H1 (cell line): ENCODE data around the gene GSG1L. TPM values are rescaled to one million over a fixed set of nuclear protein-coding genes. Genes with fewer than 3 reads are reported as not detected.

ENCODE experiments used
- CTCF ChIA-PET: fragments of 300-600 bp; sonication (Branson Sonifier 250); formaldehyde crosslinking; loops from one replicate; lab custom pipeline; 2021; ENCODE audit not compliant: partially characterized antibody; lab: Charles Lee
- POLR2A ChIA-PET: fragments of 300-600 bp; sonication (Branson Sonifier 250); formaldehyde crosslinking; loops from one replicate; lab custom pipeline; 2021; ENCODE audit warnings: inconsistent platforms; ENCODE audit not compliant: partially characterized antibody; lab: Charles Lee
- DNase-seq, 2 experiments: peaks; one replicate each; pipeline versions ENCODE4 v3.0.0 to v3.0.0-alpha.2; 2010 to 2022; ENCODE audit warnings: low spot score in 2 of 2, low read depth in 1 of 2, mixed read lengths in 1 of 2
- FAIRE-seq: peaks from 2 replicates; lab custom pipeline; 2011; peaks lifted over from hg19 to GRCh38; lab: Jason Lieb, UNC
- H2AFZ ChIP-seq: 2 replicates; pipeline ENCODE4 v1.8.1; 2012; ENCODE audit warnings: low read length, inconsistent platforms
- H2AK5ac ChIP-seq: 2 replicates; pipeline ENCODE4 v1.6.1; 2013; ENCODE audit warnings: low read depth, low read length
- H2BK120ac ChIP-seq: replicated peaks from 2 replicates; pipeline ENCODE3; 2013; ENCODE audit warnings: low read depth, low read length, inconsistent platforms
- H2BK12ac ChIP-seq: 2 replicates; pipeline ENCODE4 v1.6.1; 2013; ENCODE audit warnings: low read depth, low read length
- H2BK15ac ChIP-seq: 2 replicates; pipeline ENCODE4 v1.6.1; 2013; ENCODE audit warnings: low read length
- H2BK20ac ChIP-seq: 2 replicates; pipeline ENCODE4 v1.6.1; 2013; ENCODE audit warnings: low read length
- H2BK5ac ChIP-seq: 2 replicates; pipeline ENCODE4 v1.6.1; 2013; ENCODE audit warnings: low read depth, low read length
- H3K14ac ChIP-seq: 2 replicates; pipeline ENCODE4 v1.6.1; 2013; ENCODE audit warnings: inconsistent platforms; ENCODE audit not compliant: insufficient read length
- H3K18ac ChIP-seq: 2 replicates; pipeline ENCODE4 v1.6.1; 2013; ENCODE audit warnings: low read length; ENCODE audit errors: extremely low read depth
- H3K23ac ChIP-seq: 2 replicates; pipeline ENCODE4 v1.6.1; 2013; ENCODE audit warnings: inconsistent platforms; ENCODE audit not compliant: insufficient read length
- H3K23me2 ChIP-seq: 2 replicates; pipeline ENCODE4 v1.6.1; 2013; ENCODE audit warnings: low read depth, low read length
- H3K27ac ChIP-seq: 2 replicates; pipeline ENCODE4 v1.6.1; 2011; ENCODE audit warnings: low read depth, low read length, inconsistent platforms
- H3K27me3 ChIP-seq, 4 experiments: replicated peaks in 1 of 4; 1 replicate in 1 of 4; 2 replicates in 3 of 4; pipeline versions ENCODE4 v1.6.1 to v1.8.1; 2011 to 2013; ENCODE audit warnings: low read length in 3 of 4, mild to moderate bottlenecking in 3 of 4, inconsistent platforms in 2 of 4, mixed read lengths in 2 of 4, moderate library complexity in 1 of 4; ENCODE audit not compliant: control insufficient read depth in 3 of 4, insufficient read depth in 3 of 4; ENCODE audit errors: extremely low read depth in 1 of 4
- H3K36me3 ChIP-seq, 4 experiments: 2 replicates each; pipeline versions ENCODE4 v1.6.1 to v1.8.1; 2011 to 2013; ENCODE audit warnings: mild to moderate bottlenecking in 4 of 4, low read length in 3 of 4, moderate library complexity in 2 of 4, control low read depth in 1 of 4, inconsistent platforms in 1 of 4; ENCODE audit not compliant: insufficient read depth in 4 of 4, control insufficient read depth in 2 of 4
- H3K4ac ChIP-seq: replicated peaks from 2 replicates; pipeline ENCODE3; 2013; ENCODE audit warnings: low read length, low read depth, mixed read lengths, inconsistent platforms; ENCODE audit not compliant: insufficient read length
- H3K4me1 ChIP-seq, 4 experiments: replicated peaks in 1 of 4; 1 replicate in 1 of 4; 2 replicates in 3 of 4; pipeline versions ENCODE4 v1.6.1 to v1.8.1; 2011 to 2013; ENCODE audit warnings: low read length in 3 of 4, inconsistent platforms in 2 of 4, mixed read lengths in 1 of 4; ENCODE audit not compliant: insufficient read depth in 4 of 4, control insufficient read depth in 3 of 4
- H3K4me2 ChIP-seq, 2 experiments: 2 replicates each; pipeline versions ENCODE4 v1.6.1 to v1.8.1; 2011 to 2013; ENCODE audit warnings: low read depth in 2 of 2, low read length in 2 of 2, control low read depth in 1 of 2, inconsistent platforms in 1 of 2, mild to moderate bottlenecking in 1 of 2; ENCODE audit not compliant: insufficient read depth in 1 of 2
- H3K4me3 ChIP-seq, 4 experiments: fragments of 200-600, 300-600 bp in 1 of 4; sonication (generic), shearing (Covaris generic), sonication (Bioruptor Twin) in 1 of 4; 2 replicates each; pipeline versions ENCODE4 v1.5.1 to v1.8.1; 2011 to 2016; ENCODE audit warnings: low read length in 4 of 4, low read depth in 3 of 4, control low read depth in 2 of 4, inconsistent platforms in 2 of 4, mild to moderate bottlenecking in 2 of 4, mixed read lengths in 1 of 4, moderate library complexity in 1 of 4; ENCODE audit not compliant: insufficient read depth in 2 of 4; ENCODE audit errors: extremely low read depth in 1 of 4
- H3K56ac ChIP-seq: replicated peaks from 2 replicates; pipeline ENCODE3; 2013; ENCODE audit warnings: low read depth, mild to moderate bottlenecking, mixed read lengths, low read length, inconsistent platforms; ENCODE audit not compliant: insufficient read length
- H3K79me1 ChIP-seq: 2 replicates; pipeline ENCODE4 v1.6.1; 2013; ENCODE audit warnings: low read depth, low read length, control low read depth
- H3K79me2 ChIP-seq, 2 experiments: 2 replicates each; pipeline versions ENCODE4 v1.6.1 to v1.8.1; 2012 to 2013; ENCODE audit warnings: low read length in 2 of 2, mild to moderate bottlenecking in 2 of 2, inconsistent platforms in 1 of 2; ENCODE audit not compliant: insufficient read depth in 2 of 2, control insufficient read depth in 1 of 2
- H3K9ac ChIP-seq, 4 experiments: replicated peaks in 1 of 4; 1 replicate in 1 of 4; 2 replicates in 3 of 4; pipeline versions ENCODE4 v1.6.1 to v1.8.1; 2011 to 2013; ENCODE audit warnings: low read depth in 3 of 4, low read length in 3 of 4, control low read depth in 2 of 4, mild to moderate bottlenecking in 2 of 4, moderate library complexity in 2 of 4, inconsistent platforms in 1 of 4; ENCODE audit errors: extremely low read depth in 1 of 4
- H3K9me3 ChIP-seq, 2 experiments: 2 replicates each; pipeline versions ENCODE4 v1.6.1 to v1.8.1; 2012 to 2013; ENCODE audit warnings: mild to moderate bottlenecking in 2 of 2, moderate library complexity in 2 of 2, control low read depth in 1 of 2, inconsistent platforms in 1 of 2, low read depth in 1 of 2, low read length in 1 of 2, mixed read lengths in 1 of 2; ENCODE audit not compliant: insufficient read depth in 2 of 2
- H4K20me1 ChIP-seq, 2 experiments: replicated peaks in 1 of 2; 2 replicates each; pipeline versions ENCODE3 to v1.8.1; 2011 to 2013; ENCODE audit warnings: inconsistent platforms in 2 of 2, low read length in 2 of 2, mild to moderate bottlenecking in 1 of 2; ENCODE audit not compliant: insufficient read depth in 2 of 2, control insufficient read depth in 1 of 2
- H4K5ac ChIP-seq: 2 replicates; pipeline ENCODE4 v1.6.1; 2013; ENCODE audit warnings: low read length, low read depth, mixed read lengths, inconsistent platforms; ENCODE audit not compliant: insufficient read length
- H4K8ac ChIP-seq: 2 replicates; pipeline ENCODE4 v1.8.0; 2013; ENCODE audit warnings: mild to moderate bottlenecking, moderate library complexity, low read length, inconsistent platforms; ENCODE audit not compliant: insufficient read depth; ENCODE audit errors: extremely low read depth
- H4K91ac ChIP-seq: replicated peaks from 2 replicates; pipeline ENCODE3; 2013; ENCODE audit warnings: low read length, mixed read lengths, inconsistent platforms; ENCODE audit not compliant: insufficient read length
- KDM1A ChIP-seq: fragments of 200-600, 300-600 bp; sonication (generic); IDR thresholded peaks from 2 replicates; pipeline ENCODE4 v1.7.1; 2016; ENCODE audit warnings: mild to moderate bottlenecking, low read length, borderline replicate concordance
- NRF1 ChIP-seq: IDR thresholded peaks from 2 replicates; pipeline ENCODE4 v1.6.1; 2011; ENCODE audit warnings: mild to moderate bottlenecking, low read depth, low read length, improper control_type of control experiment
- PHF8 ChIP-seq: fragments of 200-600 bp; sonication (generic); conservative IDR thresholded peaks from 2 replicates; pipeline ENCODE4 v1.7.1; 2012; ENCODE audit warnings: low read depth, mild to moderate bottlenecking, inconsistent platforms, low read length, moderate library complexity
- RXRA ChIP-seq: IDR thresholded peaks from 2 replicates; pipeline ENCODE4 v1.6.1; 2011; ENCODE audit warnings: low read depth, mild to moderate bottlenecking, low read length, moderate library complexity; ENCODE audit not compliant: insufficient read depth
- SUZ12 ChIP-seq: fragments of 200-600 bp; sonication (generic); IDR thresholded peaks from 2 replicates; pipeline ENCODE4 v1.6.1; 2012; ENCODE audit warnings: mild to moderate bottlenecking, inconsistent platforms, low read length, moderate library complexity, mixed read lengths
- WGBS, 2 experiments: shearing (Covaris generic) in 1 of 2; methylation state at CpG; one replicate each; pipeline versions ENCODE4 v1.1.6 to v1.1.7; 2013 to 2015; ENCODE audit warnings: low lambda C conversion rate in 2 of 2, mixed read lengths in 2 of 2, inconsistent platforms in 1 of 2, low coverage in 1 of 2, missing lambda C conversion rate in 1 of 2; ENCODE audit not compliant: insufficient replicate concordance in 2 of 2, insufficient coverage in 1 of 2, insufficient read length in 1 of 2; ENCODE audit errors: extremely low coverage in 1 of 2, missing lambda C conversion rate in 1 of 2; 5-methylcytosine and 5-hydroxymethylcytosine counted together
- polyA plus RNA-seq, 7 experiments: library from polyadenylated mRNA; depleted of rRNA in 3 of 7; stranded (reverse) in 5 of 7; unstranded in 2 of 7; fragments of >200 nt in 5 of 7; fragments of 200-250 nt in 2 of 7; gene quantifications; 1 replicate in 5 of 7; 2 replicates in 1 of 7; 4 replicates in 1 of 7; pipeline versions ENCODE4 v1.2.1 to v1.2.3, GENCODE V29; 2011 to 2013; ENCODE audit warnings: missing spikeins in 2 of 7, mixed read lengths in 2 of 7
- total RNA-seq: library from RNA; stranded (reverse); fragmentation: NEBNext Ultra II Directional; extraction: Animal tissue kit (Norgen Biotek cat#: 25700); gene quantifications from 2 replicates; pipeline ENCODE4 v1.2.1, GENCODE V29; 2021

The GSG1L gene
- total and polyA plus RNA-seq, 2 of the 8 experiments (the other 6 are each of a cell fraction or from before 2014, with no cell fraction given): 0.71 to 1.1 TPM

GRCh38 chr16:27879601-27880247 is 183.8 kb downstream of the GSG1L start:
- TF ChIP-seq RXRA (no peak), PHF8 (no peak), KDM1A (no peak), NRF1 (no peak), SUZ12 (no peak)
- TF ChIP-seq, all 59 proteins: peak for 0
- no peaks in the 10 kb centered on the region for H3K4me1 ChIP-seq
- no peak overlapping the region for H2AK5ac ChIP-seq
- no peak for DNase-seq
- H3K9ac ChIP-seq: no peak overlapping the region
- H4K20me1 ChIP-seq: no peaks in the 10 kb centered on the region
- no peak overlapping the region for H3K4me2 ChIP-seq
- H3K79me1 ChIP-seq: no peaks in the 10 kb centered on the region
- H3K79me2 ChIP-seq: no peaks in the 10 kb centered on the region
- no peaks in the 10 kb centered on the region for H3K36me3 ChIP-seq
- H2BK120ac ChIP-seq: no peak overlapping the region
- H2AFZ ChIP-seq: no peak overlapping the region
- no peak overlapping the region for H3K23ac ChIP-seq
- H4K5ac ChIP-seq: no peak overlapping the region
- ChIA-PET CTCF (interaction anchor here (1.9 to 2.0 kb wide), 2 partner anchors 21 to 99 kb away, joined by 4 to 5 read pairs; no protein-coding TSS in a partner anchor), POLR2A (no interaction called here)
- no peak overlapping the region for H3K4me3 ChIP-seq
- H3K9me3 ChIP-seq: peaks cover 9 to 13% of the 10 kb centered on the region in 2 experiments
- no peak for FAIRE-seq
- H3K14ac ChIP-seq: no peak overlapping the region
- H2BK5ac ChIP-seq: no peak overlapping the region
- no peak overlapping the region for H2BK12ac ChIP-seq
- H2BK20ac ChIP-seq: no peak overlapping the region
- H3K27ac ChIP-seq: no peak overlapping the region
- no peak overlapping the region for H4K91ac ChIP-seq
- H3K23me2 ChIP-seq: no peaks in the 10 kb centered on the region
- no peak overlapping the region for H2BK15ac ChIP-seq
- 94% methylated on average over 3 of the region's 3 CpGs; no CpG with 5 or more reads in 1 of the 2 experiments for WGBS, 2 experiments
- H3K27me3 ChIP-seq: no peaks in the 10 kb centered on the region
- no peak overlapping the region for H3K4ac ChIP-seq
- no peak overlapping the region for H3K56ac ChIP-seq
- H4K8ac ChIP-seq: no peak overlapping the region
- H3K18ac ChIP-seq: no peak overlapping the region
